ENCODE data around the gene CPNE5.

GRCh38 chr6:36786055-36786675 is 53.1 kb downstream of the CPNE5 start:
- no peak for TF ChIP-seq CTCF (IDR thresholded peaks at IDR 0.05)
- TF ChIP-seq POLR2A (IDR thresholded peaks at IDR 0.05), result no peak

Measured in stomach (tissue), 4 donors.